ENCODE measurements around the gene HOXA7.

HOXA7 gene

GRCh38 chr7:27124902-27125689 is 31.4 kb downstream of the HOXA7 start:
- Histone ChIP-seq H3K4me3 (ENCODE audit: low read depth, low read length) (no peak overlapping the region), H3K27ac (ENCODE audit: extremely low read depth, low read depth, low read length) (peak overlapping the region; percentile 34), H3K4me1 (ENCODE audit: control insufficient read depth, insufficient read depth, low read length) (peaks cover 54% of the 10 kb centered on the region), H3K9me3 (ENCODE audit: control insufficient read depth, insufficient read depth, low read depth, low read length) (no peaks in the 10 kb centered on the region), H3K36me3 (ENCODE audit: control insufficient read depth in 2 of 2, insufficient read depth in 1 of 2, low read length in 2 of 2) (peaks cover 5 to 30% of the 10 kb centered on the region in 2 experiments; a peak in 1 of 3 replicates)
- ChIA-PET POLR2A (interaction anchor here (0.6 kb wide), 1 partner anchor 60 kb away, joined by 4 read pairs; the partner anchor contains the start of gene HOXA11), CTCF (no interaction called here)
- TF ChIP-seq ZNF350 (tag by site-specific recombination; IDR thresholded peaks at IDR 0.05) (no peak), ZNF354C (tag by site-specific recombination; IDR thresholded peaks at IDR 0.05; ENCODE audit: borderline replicate concordance, low read depth) (no peak), ZNF777 (tag by site-specific recombination; IDR thresholded peaks at IDR 0.05; ENCODE audit: borderline replicate concordance) (no peak), YY2 (tag by site-specific recombination; IDR thresholded peaks at IDR 0.05) (no peak), HOXD13 (CRISPR knock-in tag; IDR thresholded peaks at IDR 0.05; ENCODE audit: borderline replicate concordance) (no peak), ZNF175 (tag by site-specific recombination; IDR thresholded peaks at IDR 0.05) (no peak), SCRT1 (tag by site-specific recombination; IDR thresholded peaks at IDR 0.05; ENCODE audit: borderline replicate concordance) (no peak), AEBP2 (tag by site-specific recombination; IDR thresholded peaks at IDR 0.05; ENCODE audit: borderline replicate concordance) (no peak), TSHZ1 (tag by site-specific recombination; IDR thresholded peaks at IDR 0.05; ENCODE audit: borderline replicate concordance) (no peak), HOXC10 (CRISPR knock-in tag; IDR thresholded peaks at IDR 0.05) (no peak), ZNF596 (tag by site-specific recombination; IDR thresholded peaks at IDR 0.05) (no peak), FEZF1 (tag by site-specific recombination; IDR thresholded peaks at IDR 0.05) (no peak), PBX3 (CRISPR knock-in tag; IDR thresholded peaks at IDR 0.05) (no peak), ZNF404 (tag by site-specific recombination; IDR thresholded peaks at IDR 0.05) (no peak), ZNF292 (tag by site-specific recombination; IDR thresholded peaks at IDR 0.05; ENCODE audit: borderline replicate concordance, low read depth) (no peak), GLI2 (tag by site-specific recombination; IDR thresholded peaks at IDR 0.05; ENCODE audit: borderline replicate concordance, low read depth) (no peak)

GRCh38 chr7:27124096-27124901 is 32.2 kb downstream of the HOXA7 start:
- Histone ChIP-seq H3K4me3 (ENCODE audit: low read depth, low read length) (no peak overlapping the region), H3K9me3 (ENCODE audit: control insufficient read depth, insufficient read depth, low read depth, low read length) (no peaks in the 10 kb centered on the region), H3K4me1 (ENCODE audit: control insufficient read depth, insufficient read depth, low read length) (peaks cover 51% of the 10 kb centered on the region), H3K27ac (ENCODE audit: extremely low read depth, low read depth, low read length) (no peak overlapping the region; the same call in 1 of the 2 replicates), H3K36me3 (ENCODE audit: control insufficient read depth in 2 of 2, insufficient read depth in 1 of 2, low read length in 2 of 2) (peaks cover 5 to 29% of the 10 kb centered on the region in 2 experiments; a peak in 1 of 3 replicates)
- TF ChIP-seq IKZF3 (tag by site-specific recombination; IDR thresholded peaks at IDR 0.05) (0 out of 2 replicates have a peak, but pooled peaks have one; percentile 27), ZNF266 (tag by site-specific recombination; IDR thresholded peaks at IDR 0.05; ENCODE audit: low read depth) (no peak)
- ChIA-PET POLR2A (interaction anchor here (0.6 kb wide), 1 partner anchor 61 kb away, joined by 4 read pairs; the partner anchor contains the start of gene HOXA11), CTCF (no interaction called here)
